OCI-LY7 (cell line): Measurements from ENCODE around the gene DOK4.

Experiments used
- CTCF ChIP-seq: fragments of 200-600 bp; sonication (generic); conservative IDR thresholded peaks from 2 replicates; pipeline ENCODE4 v1.5.1; 2014; ENCODE audit warnings: mild to moderate bottlenecking, antibody characterized with exemption, low read length, moderate library complexity, mixed read lengths
- EZH2phosphoT487 ChIP-seq: fragments of 200-600 bp; sonication (generic); IDR thresholded peaks from 2 replicates; pipeline ENCODE4 v1.6.1; 2018; ENCODE audit warnings: low read depth, borderline replicate concordance, mild to moderate bottlenecking, mixed run types, antibody characterized with exemption, low read length, moderate library complexity, mixed read lengths

- TF ChIP-seq CTCF, result no peak
- no peak for TF ChIP-seq EZH2phosphoT487
These were observed 39.6 kb downstream of the DOK4 start for GRCh38 chr16:57446531-57447185.
